Stimulated activated CD4-positive, alpha-beta T cell treated with anti-CD3 and anti-CD28 coated beads, Interleukin-4, amount 100 ng/mL, for 48 hours (primary cell): ENCODE data around the gene FBXL16.
A peak's percentile ranks its signal among the peaks of the same experiment; 100 is the strongest.

Experiments used
- DNase-seq, 2 donors: peaks; one replicate each; pipeline ENCODE4 v3.0.0-alpha.2; 2020; ENCODE audit warnings: low read depth in 2 of 2

FBXL16 gene

GRCh38 chr16:662597-662996 lies 43.0 kb downstream of the FBXL16 start:
- DNase-seq, result no peak

- DNase-seq, result no peak
Observed at GRCh38 chr16:662095-662494, 43.5 kb downstream of the FBXL16 start.

- DNase-seq, result no peak
Observed at GRCh38 chr16:661184-661821, 44.3 kb downstream of the FBXL16 start.

- peak in 1 of 2 donors; percentile 67 for DNase-seq
Observed at GRCh38 chr16:660459-661183, 45.0 kb downstream of the FBXL16 start.

GRCh38 chr16:660132-660458 lies 45.5 kb downstream of the FBXL16 start:
- no peak for DNase-seq

- no peak for DNase-seq
Observed at GRCh38 chr16:659618-660017, 46.0 kb downstream of the FBXL16 start.

- DNase-seq, result no peak
Observed at GRCh38 chr16:658679-659571, 46.7 kb downstream of the FBXL16 start.

- no peak for DNase-seq
Observed at GRCh38 chr16:657487-657886, 48.1 kb downstream of the FBXL16 start.

- DNase-seq, result no peak
Observed at GRCh38 chr16:654034-654433, 51.6 kb downstream of the FBXL16 start.

GRCh38 chr16:652454-653305 lies 52.9 kb downstream of the FBXL16 start:
- DNase-seq, result no peak

- no peak for DNase-seq
Observed at GRCh38 chr16:651844-652243, 53.8 kb downstream of the FBXL16 start.

GRCh38 chr16:649631-650030 lies 56.0 kb downstream of the FBXL16 start:
- no peak for DNase-seq

- peak; percentile 89 to 94 for DNase-seq
Observed at GRCh38 chr16:648781-649589, 56.6 kb downstream of the FBXL16 start, which contains the start of gene WDR90. TSS of gene WDR90 (plus strand) at chr16:649365. CDS start at chr16:649417, 52 bp downstream.

GRCh38 chr16:648071-648780 lies 57.4 kb downstream of the FBXL16 start:
- peak; percentile 54 to 57 for DNase-seq

- DNase-seq, result no peak
Observed at GRCh38 chr16:647173-647902, 58.3 kb downstream of the FBXL16 start.

GRCh38 chr16:646679-647172 lies 58.9 kb downstream of the FBXL16 start:
- no peak for DNase-seq

- no peak for DNase-seq
Observed at GRCh38 chr16:645852-646678, 59.5 kb downstream of the FBXL16 start.

GRCh38 chr16:644556-644955 lies 61.0 kb downstream of the FBXL16 start:
- DNase-seq, result no peak
